ENCODE data around the gene EPHB1. TPM values are rescaled to one million over a fixed set of nuclear protein-coding genes. Genes with fewer than 3 reads are reported as not detected.

EPHB1 gene
- total and polyA plus RNA-seq, 2 of the 13 experiments (the other 11 are each of a cell fraction or from before 2014, with no cell fraction given), result 0.07 to 0.21 TPM

GRCh38 chr3:135009014-135009413, 214.0 kb downstream of the EPHB1 start:
- Histone ChIP-seq H3K27me3 (ENCODE audit: control insufficient read depth in 1 of 2, insufficient read depth in 2 of 2, low read length in 2 of 2) (no peaks in the 10 kb centered on the region; a peak in 1 of 5 replicates), H2AFZ (ENCODE audit: low read length) (no peak overlapping the region), H3K27ac (ENCODE audit: extremely low read length, insufficient read depth, low read length) (no peak overlapping the region), H4K20me1 (ENCODE audit: insufficient read depth, low read length) (no peaks in the 10 kb centered on the region), H3K4me2 (ENCODE audit: low read depth, low read length) (no peak overlapping the region), H3K9me3 (ENCODE audit: low read length) (no peaks in the 10 kb centered on the region), H3K79me2 (ENCODE audit: insufficient read depth, low read length) (no peaks in the 10 kb centered on the region), H3K4me1 (ENCODE audit: insufficient read depth, low read length) (no peaks in the 10 kb centered on the region), H3K36me3 (replicated peaks in 1 of 2; ENCODE audit: control insufficient read depth in 1 of 2, insufficient read depth in 2 of 2, low read length in 2 of 2) (no peaks in the 10 kb centered on the region), H3K4me3 (replicated peaks in 1 of 3; ENCODE audit: insufficient read depth in 1 of 3, low read depth in 2 of 3, low read length in 3 of 3) (no peak overlapping the region), H3K9ac (ENCODE audit: insufficient read depth, low read depth, low read length) (no peak overlapping the region)
- in situ Hi-C loops (cut with HindIII; ENCODE audit: extremely low pct_ligation_motif_present, low pct_unique_long_range_greater_than_20kb) (no loop called here), intact Hi-C loops (cut with micrococcal nuclease; ENCODE audit: unreplicated experiment) (no loop called here)
- POLR2A ChIA-PET, result no interaction called here
- no peak for TF ChIP-seq SOX6 (IDR thresholded peaks at IDR 0.05)
- TF ChIP-seq SOX6 (CRISPR knock-in tag; IDR thresholded peaks at IDR 0.05), result no peak
- TF ChIP-seq ZBTB20 (CRISPR knock-in tag; IDR thresholded peaks at IDR 0.05; ENCODE audit: borderline replicate concordance, low read depth), result no peak
- no peak for TF ChIP-seq DNMT1 (CRISPR knock-in tag; IDR thresholded peaks at IDR 0.05)
- TF ChIP-seq RFX1 (IDR thresholded peaks at IDR 0.05), result no peak
- TF ChIP-seq FOXA1 (IDR thresholded peaks at IDR 0.05), result no peak
- no peak for TF ChIP-seq FOXA1 (CRISPR knock-in tag; IDR thresholded peaks at IDR 0.05)
- TF ChIP-seq ZNF343 (CRISPR knock-in tag; IDR thresholded peaks at IDR 0.05), result no peak
- TF ChIP-seq KDM6A (CRISPR knock-in tag; IDR thresholded peaks at IDR 0.05; ENCODE audit: low read depth), result no peak
- no peak for TF ChIP-seq STAT5B (CRISPR knock-in tag; IDR thresholded peaks at IDR 0.05)
- no peak for TF ChIP-seq ZSCAN31 (CRISPR knock-in tag; IDR thresholded peaks at IDR 0.05; ENCODE audit: low read depth)
- no peak for TF ChIP-seq ZNF451 (CRISPR knock-in tag; IDR thresholded peaks at IDR 0.05)
- no peak for TF ChIP-seq RBM22 (optimal IDR thresholded peaks at IDR 0.05; ENCODE audit: low read length)
- TF ChIP-seq SRSF4 (IDR thresholded peaks at IDR 0.05; ENCODE audit: low read depth, low read length, poor library complexity, severe bottlenecking), result no peak
- no peak for TF ChIP-seq ZFP82 (CRISPR knock-in tag; IDR thresholded peaks at IDR 0.05; ENCODE audit: borderline replicate concordance)
- DNase-seq (ENCODE audit: low spot score) (no peak), ATAC-seq (no peak), FAIRE-seq (no peak)
- no TSS peak for BruUV-seq (replicated peaks)
- WGBS (ENCODE audit: low lambda C conversion rate), result 0% methylated on average over 2 of the region's 2 CpGs
- CTCF ChIA-PET (ENCODE audit: low intra/inter-chr PET ratio, low total read pairs), result no interaction called here
